GM12878 (cell line): ENCODE data around the gene CFAP107.

Experiments
- ATF2 ChIP-seq: IDR thresholded peaks from 2 replicates; pipeline ENCODE4 v1.6.1; 2012; ENCODE audit warnings: low read length, inconsistent platforms
- BMI1 ChIP-seq: fragments of 450-650 bp; IDR thresholded peaks from 2 replicates; pipeline ENCODE4 v1.6.1; 2016; ENCODE audit warnings: mild to moderate bottlenecking, moderate library complexity, borderline replicate concordance
- CTCF ChIP-seq, 3 experiments: IDR thresholded peaks in 2 of 3; conservative IDR thresholded peaks in 1 of 3; 2 replicates each; pipeline ENCODE4 v1.5.1; 2011; ENCODE audit warnings: low read depth in 3 of 3, low read length in 3 of 3, mild to moderate bottlenecking in 3 of 3, control low read depth in 2 of 3, moderate library complexity in 2 of 3, inconsistent platforms in 1 of 3, mixed read lengths in 1 of 3; ENCODE audit not compliant: control insufficient read depth in 2 of 3, insufficient read depth in 1 of 3; ENCODE audit errors: extremely low read depth in 1 of 3
- ESRRA ChIP-seq: IDR thresholded peaks from 2 replicates; pipeline ENCODE4 v1.6.1; 2012; ENCODE audit warnings: mild to moderate bottlenecking, low read length, improper control_type of control experiment
- EZH2 ChIP-seq: IDR thresholded peaks from 2 replicates; pipeline ENCODE4 v1.6.1; 2012; ENCODE audit warnings: low read depth, mild to moderate bottlenecking, control low read depth, inconsistent platforms, low read length, borderline replicate concordance; ENCODE audit not compliant: control insufficient read depth
- GATAD2B ChIP-seq: fragments of 450-650 bp; conservative IDR thresholded peaks from 2 replicates; pipeline ENCODE4 v1.6.1; 2017; ENCODE audit warnings: low read depth, mild to moderate bottlenecking, moderate library complexity
- KLF5 ChIP-seq: fragments of 450-650 bp; IDR thresholded peaks from 2 replicates; pipeline ENCODE4 v1.6.1; 2014; ENCODE audit warnings: mild to moderate bottlenecking; ENCODE audit not compliant: partially characterized antibody
- NFYA ChIP-seq: IDR thresholded peaks from 2 replicates; pipeline ENCODE4 v1.6.1; 2011; ENCODE audit warnings: low read depth, mild to moderate bottlenecking, low read length, improper control_type of control experiment, borderline replicate concordance
- POLR2A ChIP-seq: IDR thresholded peaks from 2 replicates; pipeline ENCODE4 v1.6.1; 2011; ENCODE audit warnings: low read depth, mild to moderate bottlenecking, low read length
- POLR2AphosphoS5 ChIP-seq: IDR thresholded peaks from 2 replicates; pipeline ENCODE4 v1.6.1; 2011; ENCODE audit warnings: mild to moderate bottlenecking, low read length, inconsistent platforms
- SRF ChIP-seq, 2 experiments: IDR thresholded peaks; 2 replicates each; pipeline ENCODE4 v1.6.1; 2011; ENCODE audit warnings: low read depth in 2 of 2, low read length in 2 of 2, mild to moderate bottlenecking in 1 of 2, moderate library complexity in 1 of 2

GRCh38 chr1:12770620-12771019 is 24.6 kb downstream of the CFAP107 start:
- no peak for TF ChIP-seq POLR2AphosphoS5
- no peak for TF ChIP-seq POLR2A
- no peak for TF ChIP-seq CTCF (IDR thresholded peaks at IDR 0.05 in 2 of 3, conservative IDR thresholded peaks at IDR 0.05 in 1 of 3; ENCODE audit: control insufficient read depth in 2 of 3, extremely low read depth in 1 of 3, insufficient read depth in 1 of 3, low read depth in 3 of 3, low read length in 3 of 3)
- no peak for TF ChIP-seq GATAD2B
- no peak for TF ChIP-seq NFYA
- TF ChIP-seq ESRRA = no peak
- no peak for TF ChIP-seq ATF2
- no peak for TF ChIP-seq KLF5
- TF ChIP-seq SRF (IDR thresholded peaks at IDR 0.05; ENCODE audit: low read depth in 2 of 2, low read length in 2 of 2) = no peak
- TF ChIP-seq EZH2 = no peak
- no peak for TF ChIP-seq BMI1
